Measurements from ENCODE around the gene CMTM7.

Gene CMTM7

GRCh38 chr3:32414522-32415202, 23.0 kb downstream of the CMTM7 start:
- DNase-seq (ENCODE audit: low spot score), result no peak

- peak; percentile 42 for DNase-seq (ENCODE audit: low spot score)
Measured at GRCh38 chr3:32419742-32420125, 28.1 kb downstream of the CMTM7 start.

- peak; percentile 97 for DNase-seq (ENCODE audit: low spot score)
Measured at GRCh38 chr3:32420126-32421038, 28.7 kb downstream of the CMTM7 start.

GRCh38 chr3:32421185-32421584, 29.5 kb downstream of the CMTM7 start:
- peak; percentile 60 for DNase-seq (ENCODE audit: low spot score)

GRCh38 chr3:32421991-32422859, 30.6 kb downstream of the CMTM7 start:
- DNase-seq (ENCODE audit: low spot score), result peak; percentile 28

- peak; percentile 79 for DNase-seq (ENCODE audit: low spot score)
Measured at GRCh38 chr3:32422943-32423342, 31.3 kb downstream of the CMTM7 start.

- no peak for DNase-seq (ENCODE audit: low spot score)
Measured at GRCh38 chr3:32423534-32423933, 31.9 kb downstream of the CMTM7 start.

- no peak for DNase-seq (ENCODE audit: low spot score)
Measured at GRCh38 chr3:32423956-32424557, 32.4 kb downstream of the CMTM7 start.

GRCh38 chr3:32424581-32425250, 33.1 kb downstream of the CMTM7 start:
- no peak for DNase-seq (ENCODE audit: low spot score)

GRCh38 chr3:32428092-32429068, 36.7 kb downstream of the CMTM7 start:
- no peak for DNase-seq (ENCODE audit: low spot score)

GRCh38 chr3:32430900-32431299, 39.2 kb downstream of the CMTM7 start:
- DNase-seq (ENCODE audit: low spot score), result no peak

GRCh38 chr3:32431481-32431880, 39.8 kb downstream of the CMTM7 start:
- no peak for DNase-seq (ENCODE audit: low spot score)

GRCh38 chr3:32432045-32432710, 40.5 kb downstream of the CMTM7 start:
- DNase-seq (ENCODE audit: low spot score), result no peak

GRCh38 chr3:32432711-32433530, 41.3 kb downstream of the CMTM7 start:
- no peak for DNase-seq (ENCODE audit: low spot score)

- no peak for DNase-seq (ENCODE audit: low spot score)
Measured at GRCh38 chr3:32434206-32434605, 42.6 kb downstream of the CMTM7 start.

GRCh38 chr3:32435911-32436815, 44.5 kb downstream of the CMTM7 start:
- DNase-seq (ENCODE audit: low spot score), result no peak

GRCh38 chr3:32436816-32437189, 45.1 kb downstream of the CMTM7 start:
- DNase-seq (ENCODE audit: low spot score), result no peak

GRCh38 chr3:32437896-32438295, 46.2 kb downstream of the CMTM7 start:
- no peak for DNase-seq (ENCODE audit: low spot score)

Data from SW480 (cell line).